SK-N-SH treated with all-trans-retinoic acid at 6 μM for 48 hours (cell line): ENCODE measurements around the gene APOBEC3H.

ENCODE experiments used
- CREB5 ChIP-seq: fragments of 250-450 bp; sonication (Bioruptor Pico); IDR thresholded peaks from 2 replicates; pipeline ENCODE4 v1.5.1; 2020; ENCODE audit warnings: low read depth, mild to moderate bottlenecking, moderate library complexity
- CSDC2 ChIP-seq: fragments of 250-450 bp; sonication (Bioruptor Pico); IDR thresholded peaks from 2 replicates; pipeline ENCODE4 v1.5.0; 2020; ENCODE audit warnings: mild to moderate bottlenecking, moderate library complexity
- ESRRG ChIP-seq: fragments of 250-450 bp; sonication (Bioruptor Pico); IDR thresholded peaks from 2 replicates; pipeline ENCODE4 v1.6.1; 2021; ENCODE audit warnings: mild to moderate bottlenecking
- GLIS3 ChIP-seq: fragments of 250-450 bp; sonication (Bioruptor Pico); IDR thresholded peaks from 2 replicates; pipeline ENCODE4 v1.5.0; 2020; ENCODE audit warnings: mild to moderate bottlenecking, moderate library complexity
- ISL1 ChIP-seq: fragments of 250-450 bp; sonication (Bioruptor Pico); IDR thresholded peaks from 2 replicates; pipeline ENCODE4 v2.1.2; 2022; ENCODE audit warnings: mild to moderate bottlenecking, moderate library complexity
- OSR1 ChIP-seq: fragments of 250-450 bp; sonication (Bioruptor Pico); IDR thresholded peaks from 2 replicates; pipeline ENCODE4 v1.8.0; 2022; ENCODE audit warnings: moderate library complexity, mild to moderate bottlenecking, inconsistent platforms
- PATZ1 ChIP-seq: fragments of 250-450 bp; sonication (Bioruptor Pico); IDR thresholded peaks from 2 replicates; pipeline ENCODE4 v1.8.0; 2020; ENCODE audit warnings: mild to moderate bottlenecking, moderate library complexity, borderline replicate concordance
- SNAI2 ChIP-seq: fragments of 250-450 bp; sonication (Bioruptor Pico); IDR thresholded peaks from 2 replicates; pipeline ENCODE4 v1.5.0; 2020; ENCODE audit warnings: mild to moderate bottlenecking, moderate library complexity
- ZC3H10 ChIP-seq: fragments of 250-450 bp; sonication (Bioruptor Pico); IDR thresholded peaks from 2 replicates; pipeline ENCODE4 v1.5.1; 2021; ENCODE audit warnings: mild to moderate bottlenecking, moderate library complexity
- ZFP3 ChIP-seq: fragments of 250-450 bp; sonication (Bioruptor Pico); IDR thresholded peaks from 2 replicates; pipeline ENCODE4 v1.5.0; 2020; ENCODE audit warnings: mild to moderate bottlenecking, moderate library complexity
- ZFP30 ChIP-seq: fragments of 450-650 bp; formaldehyde crosslinking; IDR thresholded peaks from 2 replicates; pipeline ENCODE4 v1.5.0; 2022; ENCODE audit warnings: mild to moderate bottlenecking, moderate library complexity
- ZNF565 ChIP-seq: fragments of 450-650 bp; formaldehyde crosslinking; conservative IDR thresholded peaks from 2 replicates; pipeline ENCODE4 v1.5.0; 2020; ENCODE audit warnings: low read depth, mild to moderate bottlenecking, moderate library complexity
- ZNF70 ChIP-seq: fragments of 450-650 bp; formaldehyde crosslinking; IDR thresholded peaks from 2 replicates; pipeline ENCODE4 v1.5.0; 2020; ENCODE audit warnings: mild to moderate bottlenecking, moderate library complexity

- no peak for TF ChIP-seq ESRRG (CRISPR knock-in tag)
- no peak for TF ChIP-seq ZC3H10
- TF ChIP-seq ZNF565 (CRISPR knock-in tag) = no peak
- no peak for TF ChIP-seq OSR1 (CRISPR knock-in tag)
- TF ChIP-seq CREB5 = no peak
- no peak for TF ChIP-seq ZFP3 (CRISPR knock-in tag)
- no peak for TF ChIP-seq PATZ1 (CRISPR knock-in tag)
- no peak for TF ChIP-seq ZFP30 (CRISPR knock-in tag)
- no peak for TF ChIP-seq GLIS3 (CRISPR knock-in tag)
- no peak for TF ChIP-seq ISL1 (CRISPR knock-in tag)
- TF ChIP-seq SNAI2 (CRISPR knock-in tag) = no peak
- TF ChIP-seq CSDC2 = no peak
- no peak for TF ChIP-seq ZNF70 (CRISPR knock-in tag)
These were observed 45.1 kb downstream of the APOBEC3H start for GRCh38 chr22:39142088-39142680.
